ENCODE results near the gene STIP1. TPM values are rescaled to one million over a fixed set of nuclear protein-coding genes. Genes with fewer than 3 reads are reported as not detected.
A peak's percentile ranks its signal among the peaks of the same experiment; 100 is the strongest.

Gene STIP1
- total and polyA plus RNA-seq, 9 of the 15 experiments (the other 6 are each of a cell fraction or from before 2014, with no cell fraction given): 58.1 to 465 (median 346) TPM

DNA sequence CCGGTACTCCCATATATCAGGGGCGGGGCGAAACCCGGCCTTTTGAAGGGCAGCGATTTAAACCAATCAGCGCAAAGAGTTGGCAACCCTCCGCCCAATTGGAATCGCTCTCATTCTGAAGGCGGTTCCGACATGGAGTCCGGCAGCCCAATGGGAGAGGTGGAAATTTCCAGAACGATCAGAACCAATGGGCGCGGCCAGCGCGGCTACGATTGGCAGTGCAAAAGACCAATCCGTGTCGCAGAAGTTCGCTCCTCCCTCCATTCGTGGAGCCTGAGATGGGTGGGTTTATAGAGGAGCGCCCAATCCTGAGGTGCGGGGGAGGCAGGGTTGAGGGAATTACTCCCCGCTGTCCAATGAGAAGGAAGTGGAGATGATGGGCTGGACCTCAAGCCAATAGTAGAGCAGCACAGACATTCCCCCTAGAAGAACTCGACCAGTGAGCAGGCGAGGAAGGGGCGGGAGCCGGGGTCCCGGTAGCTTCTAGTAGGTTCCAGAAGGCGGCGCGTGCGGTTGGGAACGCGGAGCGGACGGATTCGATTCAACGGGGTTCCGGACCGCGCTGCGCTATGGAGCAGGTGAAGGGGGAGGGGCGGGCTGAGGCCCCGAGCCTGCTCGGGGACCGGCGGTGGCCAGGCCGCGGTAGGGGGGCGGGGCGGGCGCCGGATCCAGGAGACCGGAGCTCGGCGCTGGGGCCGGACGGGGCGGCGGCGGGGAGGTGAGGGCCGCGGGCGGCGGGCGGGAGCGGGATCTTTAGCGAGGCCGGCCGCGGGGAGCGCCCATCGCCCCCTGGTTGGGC, at the start of gene STIP1 (continued):
- TF ChIP-seq, protein P1, sequence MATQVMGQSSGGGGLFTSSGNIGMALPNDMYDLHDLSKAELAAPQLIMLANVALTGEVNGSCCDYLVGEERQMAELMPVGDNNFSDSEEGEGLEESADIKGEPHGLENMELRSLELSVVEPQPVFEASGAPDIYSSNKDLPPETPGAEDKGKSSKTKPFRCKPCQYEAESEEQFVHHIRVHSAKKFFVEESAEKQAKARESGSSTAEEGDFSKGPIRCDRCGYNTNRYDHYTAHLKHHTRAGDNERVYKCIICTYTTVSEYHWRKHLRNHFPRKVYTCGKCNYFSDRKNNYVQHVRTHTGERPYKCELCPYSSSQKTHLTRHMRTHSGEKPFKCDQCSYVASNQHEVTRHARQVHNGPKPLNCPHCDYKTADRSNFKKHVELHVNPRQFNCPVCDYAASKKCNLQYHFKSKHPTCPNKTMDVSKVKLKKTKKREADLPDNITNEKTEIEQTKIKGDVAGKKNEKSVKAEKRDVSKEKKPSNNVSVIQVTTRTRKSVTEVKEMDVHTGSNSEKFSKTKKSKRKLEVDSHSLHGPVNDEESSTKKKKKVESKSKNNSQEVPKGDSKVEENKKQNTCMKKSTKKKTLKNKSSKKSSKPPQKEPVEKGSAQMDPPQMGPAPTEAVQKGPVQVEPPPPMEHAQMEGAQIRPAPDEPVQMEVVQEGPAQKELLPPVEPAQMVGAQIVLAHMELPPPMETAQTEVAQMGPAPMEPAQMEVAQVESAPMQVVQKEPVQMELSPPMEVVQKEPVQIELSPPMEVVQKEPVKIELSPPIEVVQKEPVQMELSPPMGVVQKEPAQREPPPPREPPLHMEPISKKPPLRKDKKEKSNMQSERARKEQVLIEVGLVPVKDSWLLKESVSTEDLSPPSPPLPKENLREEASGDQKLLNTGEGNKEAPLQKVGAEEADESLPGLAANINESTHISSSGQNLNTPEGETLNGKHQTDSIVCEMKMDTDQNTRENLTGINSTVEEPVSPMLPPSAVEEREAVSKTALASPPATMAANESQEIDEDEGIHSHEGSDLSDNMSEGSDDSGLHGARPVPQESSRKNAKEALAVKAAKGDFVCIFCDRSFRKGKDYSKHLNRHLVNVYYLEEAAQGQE (IDR thresholded peaks at IDR 0.05; ENCODE audit: borderline replicate concordance): no peak
- TF ChIP-seq, protein P1 (CRISPR knock-in tag; IDR thresholded peaks at IDR 0.05; ENCODE audit: low read depth): no peak
- TF ChIP-seq ZFP30 (CRISPR knock-in tag; IDR thresholded peaks at IDR 0.05; ENCODE audit: borderline replicate concordance) (no peak), PCBP2 (IDR thresholded peaks at IDR 0.05; ENCODE audit: low read depth, low read length, poor library complexity, severe bottlenecking) (no peak), NCOA6 (IDR thresholded peaks at IDR 0.05) (no peak), TCF3 (CRISPR knock-in tag; IDR thresholded peaks at IDR 0.05) (no peak), BMI1 (IDR thresholded peaks at IDR 0.05; ENCODE audit: low read length) (no peak), ZC3H11A (IDR thresholded peaks at IDR 0.05; ENCODE audit: low read depth, low read length) (no peak), ZNF766 (CRISPR knock-in tag; conservative IDR thresholded peaks at IDR 0.05) (no peak), FIP1L1 (IDR thresholded peaks at IDR 0.05; ENCODE audit: low read depth, low read length, poor library complexity, severe bottlenecking) (no peak), ZNF121 (CRISPR knock-in tag; conservative IDR thresholded peaks at IDR 0.05) (no peak), SRSF7 (optimal IDR thresholded peaks at IDR 0.05; ENCODE audit: low read depth, low read length) (no peak)
- TF ChIP-seq, protein P2, sequence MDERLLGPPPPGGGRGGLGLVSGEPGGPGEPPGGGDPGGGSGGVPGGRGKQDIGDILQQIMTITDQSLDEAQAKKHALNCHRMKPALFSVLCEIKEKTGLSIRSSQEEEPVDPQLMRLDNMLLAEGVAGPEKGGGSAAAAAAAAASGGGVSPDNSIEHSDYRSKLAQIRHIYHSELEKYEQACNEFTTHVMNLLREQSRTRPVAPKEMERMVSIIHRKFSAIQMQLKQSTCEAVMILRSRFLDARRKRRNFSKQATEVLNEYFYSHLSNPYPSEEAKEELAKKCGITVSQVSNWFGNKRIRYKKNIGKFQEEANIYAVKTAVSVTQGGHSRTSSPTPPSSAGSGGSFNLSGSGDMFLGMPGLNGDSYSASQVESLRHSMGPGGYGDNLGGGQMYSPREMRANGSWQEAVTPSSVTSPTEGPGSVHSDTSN (CRISPR knock-in tag; IDR thresholded peaks at IDR 0.05; ENCODE audit: low read depth): peak; percentile 93
- TF ChIP-seq, protein P2 (tag; conservative IDR thresholded peaks at IDR 0.05; ENCODE audit: low read depth): peak; percentile 100
- TF ChIP-seq, protein P3, sequence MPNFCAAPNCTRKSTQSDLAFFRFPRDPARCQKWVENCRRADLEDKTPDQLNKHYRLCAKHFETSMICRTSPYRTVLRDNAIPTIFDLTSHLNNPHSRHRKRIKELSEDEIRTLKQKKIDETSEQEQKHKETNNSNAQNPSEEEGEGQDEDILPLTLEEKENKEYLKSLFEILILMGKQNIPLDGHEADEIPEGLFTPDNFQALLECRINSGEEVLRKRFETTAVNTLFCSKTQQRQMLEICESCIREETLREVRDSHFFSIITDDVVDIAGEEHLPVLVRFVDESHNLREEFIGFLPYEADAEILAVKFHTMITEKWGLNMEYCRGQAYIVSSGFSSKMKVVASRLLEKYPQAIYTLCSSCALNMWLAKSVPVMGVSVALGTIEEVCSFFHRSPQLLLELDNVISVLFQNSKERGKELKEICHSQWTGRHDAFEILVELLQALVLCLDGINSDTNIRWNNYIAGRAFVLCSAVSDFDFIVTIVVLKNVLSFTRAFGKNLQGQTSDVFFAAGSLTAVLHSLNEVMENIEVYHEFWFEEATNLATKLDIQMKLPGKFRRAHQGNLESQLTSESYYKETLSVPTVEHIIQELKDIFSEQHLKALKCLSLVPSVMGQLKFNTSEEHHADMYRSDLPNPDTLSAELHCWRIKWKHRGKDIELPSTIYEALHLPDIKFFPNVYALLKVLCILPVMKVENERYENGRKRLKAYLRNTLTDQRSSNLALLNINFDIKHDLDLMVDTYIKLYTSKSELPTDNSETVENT (CRISPR knock-in tag; IDR thresholded peaks at IDR 0.05): peak; percentile 88
